ENCODE results near the gene SIVA1. TPM values are rescaled to one million over a fixed set of nuclear protein-coding genes. Genes with fewer than 3 reads are reported as not detected.

SIVA1 gene
- total RNA-seq, 2 donors from 2014 or later = 137 to 238 TPM

- no peaks in the 10 kb centered on the region for H3K36me3 ChIP-seq
- TF ChIP-seq CTCF (IDR thresholded peaks at IDR 0.05) = no peak
- peak overlapping the region; percentile 91 to 95 for H3K27ac ChIP-seq
- DNase-seq (ENCODE audit: low spot score) = no peak
- peaks cover 0 to 81% of the 10 kb centered on the region in 2 donors for H3K4me1 ChIP-seq
- H3K9me3 ChIP-seq = no peaks in the 10 kb centered on the region
- H3K4me3 ChIP-seq = no peak overlapping the region
- H3K27me3 ChIP-seq = no peaks in the 10 kb centered on the region
Observed at GRCh38 chr14:104729835-104730181, 23.1 kb upstream of the SIVA1 start.

- no peak for DNase-seq (ENCODE audit: low spot score)
- Histone ChIP-seq H3K4me1 (peaks cover 0 to 81% of the 10 kb centered on the region in 2 donors), H3K36me3 (no peaks in the 10 kb centered on the region), H3K9me3 (no peaks in the 10 kb centered on the region), H3K27me3 (no peaks in the 10 kb centered on the region), H3K4me3 (no peak overlapping the region), H3K27ac (peak overlapping the region; percentile 91 to 95)
- TF ChIP-seq CTCF (IDR thresholded peaks at IDR 0.05) = no peak
Observed at GRCh38 chr14:104730487-104730886, 22.5 kb upstream of the SIVA1 start.

- no peak overlapping the region for H3K4me3 ChIP-seq
- no peak for DNase-seq (ENCODE audit: low spot score)
- peak in 1 of 2 donors; percentile 41 for TF ChIP-seq CTCF (IDR thresholded peaks at IDR 0.05)
- H3K27ac ChIP-seq = peak overlapping the region; percentile 91 to 95
- H3K27me3 ChIP-seq = no peaks in the 10 kb centered on the region
- no peaks in the 10 kb centered on the region for H3K36me3 ChIP-seq
- no peaks in the 10 kb centered on the region for H3K9me3 ChIP-seq
- H3K4me1 ChIP-seq = peaks cover 0 to 81% of the 10 kb centered on the region in 2 donors
Observed at GRCh38 chr14:104731320-104732294, 21.3 kb upstream of the SIVA1 start.

GRCh38 chr14:104732355-104732804, 20.6 kb upstream of the SIVA1 start:
- Histone ChIP-seq H3K27me3 (no peaks in the 10 kb centered on the region), H3K4me1 (peaks cover 0 to 87% of the 10 kb centered on the region in 2 donors), H3K27ac (peak overlapping the region; percentile 91 to 95), H3K36me3 (no peaks in the 10 kb centered on the region), H3K4me3 (no peak overlapping the region), H3K9me3 (no peaks in the 10 kb centered on the region)
- TF ChIP-seq CTCF (IDR thresholded peaks at IDR 0.05) = no peak
- DNase-seq (ENCODE audit: low spot score) = peak; percentile 86

GRCh38 chr14:104732931-104733681, 19.8 kb upstream of the SIVA1 start:
- peak overlapping the region; percentile 91 to 95 for H3K27ac ChIP-seq
- no peaks in the 10 kb centered on the region for H3K36me3 ChIP-seq
- no peaks in the 10 kb centered on the region for H3K9me3 ChIP-seq
- no peak for DNase-seq (ENCODE audit: low spot score)
- H3K4me3 ChIP-seq = no peak overlapping the region
- TF ChIP-seq CTCF (IDR thresholded peaks at IDR 0.05) = no peak
- no peaks in the 10 kb centered on the region for H3K27me3 ChIP-seq
- H3K4me1 ChIP-seq = peaks cover 0 to 90% of the 10 kb centered on the region in 2 donors
